RWPE2 (cell line): ENCODE results near the gene UTS2B.
A peak's percentile ranks its signal among the peaks of the same experiment; 100 is the strongest.

Source experiments
- ATAC-seq: fragments of 200-7000 bp; cut with Tn5 transposase; 3 replicates; pipeline ENCODE4 v1.9.1; 2021; ENCODE audit warnings: low read depth
- DNase-seq: peaks from one replicate; pipeline ENCODE4 v3.0.0-alpha.2; 2020; ENCODE audit warnings: low spot score
- H3K27ac ChIP-seq: fragments of 450-650 bp; 2 replicates; pipeline ENCODE4 v1.5.1; 2017; ENCODE audit warnings: mild to moderate bottlenecking; ENCODE audit not compliant: poor library complexity, severe bottlenecking
- H3K27me3 ChIP-seq: fragments of 250-450 bp; sonication (Bioruptor Pico); 2 replicates; pipeline ENCODE4 v1.5.1; 2021; ENCODE audit warnings: mild to moderate bottlenecking, moderate library complexity; ENCODE audit not compliant: insufficient read depth, poor library complexity, severe bottlenecking
- H3K36me3 ChIP-seq: fragments of 250-450 bp; sonication (Bioruptor Pico); 2 replicates; pipeline ENCODE4 v1.5.1; 2020; ENCODE audit warnings: low read depth, mild to moderate bottlenecking, moderate library complexity
- H3K4me1 ChIP-seq: fragments of 250-450 bp; sonication (Bioruptor Pico); 2 replicates; pipeline ENCODE4 v1.5.1; 2021; ENCODE audit warnings: mild to moderate bottlenecking, moderate library complexity; ENCODE audit not compliant: insufficient read depth, poor library complexity, severe bottlenecking
- H3K4me3 ChIP-seq: fragments of 250-450 bp; sonication (Bioruptor Pico); 2 replicates; pipeline ENCODE4 v1.5.1; 2021; ENCODE audit warnings: mild to moderate bottlenecking, moderate library complexity; ENCODE audit not compliant: severe bottlenecking
- H3K9me3 ChIP-seq: fragments of 250-450 bp; sonication (Bioruptor Pico); 2 replicates; pipeline ENCODE4 v1.5.1; 2021; ENCODE audit warnings: mild to moderate bottlenecking, moderate library complexity; ENCODE audit not compliant: severe bottlenecking
- TF ChIP-seq, protein P1 (sequence below): fragments of 450-650 bp; IDR thresholded peaks from one replicate; pipeline ENCODE4 v1.5.1; 2017; ENCODE audit warnings: mild to moderate bottlenecking, moderate library complexity; ENCODE audit not compliant: poor library complexity, severe bottlenecking

UTS2B gene

DNA sequence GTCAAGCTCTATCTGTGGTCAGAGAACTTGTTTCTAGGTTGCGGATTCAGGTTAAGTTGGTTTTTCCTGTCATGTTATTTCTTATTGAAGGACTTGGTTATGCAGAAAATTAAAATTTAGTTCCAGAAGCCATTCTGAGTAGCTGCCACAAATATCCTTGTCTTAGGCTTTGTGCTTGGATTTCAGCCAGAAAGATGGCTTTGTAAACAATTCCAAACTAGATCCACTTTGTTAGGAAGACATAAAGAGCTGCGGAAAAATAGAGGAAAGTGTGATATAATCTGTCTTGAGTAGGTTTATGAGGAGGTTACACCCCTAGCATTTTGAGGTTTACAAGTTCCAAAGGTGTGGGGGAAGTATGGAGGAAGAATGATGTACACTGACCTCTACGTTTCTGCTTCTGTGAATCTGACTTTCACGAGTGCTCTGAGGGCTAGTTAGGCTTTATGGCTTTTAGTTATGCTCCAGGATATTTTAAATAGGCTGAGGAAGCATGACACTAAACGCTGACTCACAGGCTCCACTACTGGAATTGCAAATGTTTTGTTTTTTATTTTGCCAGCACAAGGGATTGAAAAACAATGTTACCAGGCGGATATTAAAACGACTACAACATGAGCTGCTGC is 46.3 kb upstream of the UTS2B start:
- peaks cover 20% of the 10 kb centered on the region for H3K4me1 ChIP-seq
- ATAC-seq, result peak; percentile 94
- TF ChIP-seq, protein P1, sequence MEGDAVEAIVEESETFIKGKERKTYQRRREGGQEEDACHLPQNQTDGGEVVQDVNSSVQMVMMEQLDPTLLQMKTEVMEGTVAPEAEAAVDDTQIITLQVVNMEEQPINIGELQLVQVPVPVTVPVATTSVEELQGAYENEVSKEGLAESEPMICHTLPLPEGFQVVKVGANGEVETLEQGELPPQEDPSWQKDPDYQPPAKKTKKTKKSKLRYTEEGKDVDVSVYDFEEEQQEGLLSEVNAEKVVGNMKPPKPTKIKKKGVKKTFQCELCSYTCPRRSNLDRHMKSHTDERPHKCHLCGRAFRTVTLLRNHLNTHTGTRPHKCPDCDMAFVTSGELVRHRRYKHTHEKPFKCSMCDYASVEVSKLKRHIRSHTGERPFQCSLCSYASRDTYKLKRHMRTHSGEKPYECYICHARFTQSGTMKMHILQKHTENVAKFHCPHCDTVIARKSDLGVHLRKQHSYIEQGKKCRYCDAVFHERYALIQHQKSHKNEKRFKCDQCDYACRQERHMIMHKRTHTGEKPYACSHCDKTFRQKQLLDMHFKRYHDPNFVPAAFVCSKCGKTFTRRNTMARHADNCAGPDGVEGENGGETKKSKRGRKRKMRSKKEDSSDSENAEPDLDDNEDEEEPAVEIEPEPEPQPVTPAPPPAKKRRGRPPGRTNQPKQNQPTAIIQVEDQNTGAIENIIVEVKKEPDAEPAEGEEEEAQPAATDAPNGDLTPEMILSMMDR, result no peak
- no peak overlapping the region for H3K4me3 ChIP-seq
- no peak for DNase-seq
- H3K36me3 ChIP-seq, result peaks cover 79% of the 10 kb centered on the region
- H3K27ac ChIP-seq, result peak overlapping the region; percentile 42
- H3K9me3 ChIP-seq, result no peaks in the 10 kb centered on the region
- no peaks in the 10 kb centered on the region for H3K27me3 ChIP-seq

DNA sequence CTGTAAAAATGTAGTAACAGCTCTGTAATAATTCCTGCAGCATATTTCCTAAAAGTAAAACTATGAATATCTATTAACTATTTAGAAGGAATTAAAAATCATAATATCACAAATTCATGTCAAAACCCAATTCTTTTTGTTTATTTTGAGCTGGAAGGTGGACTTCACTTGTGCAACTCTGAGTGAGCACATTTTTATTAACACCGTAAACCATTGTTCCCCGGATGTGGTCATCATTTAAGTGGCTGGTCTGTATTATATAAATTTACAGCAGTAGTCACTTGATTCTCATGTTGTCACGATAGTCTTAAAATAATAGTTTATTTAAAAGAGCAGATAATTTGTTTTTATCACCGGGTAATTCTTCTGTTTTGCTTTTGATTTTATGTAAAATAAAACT is 43.0 kb upstream of the UTS2B start:
- no peak for ATAC-seq
- Histone ChIP-seq H3K36me3 (peaks cover 74% of the 10 kb centered on the region), H3K4me1 (peaks cover 20% of the 10 kb centered on the region), H3K9me3 (no peaks in the 10 kb centered on the region), H3K4me3 (no peak overlapping the region), H3K27me3 (no peaks in the 10 kb centered on the region), H3K27ac (no peak overlapping the region)
- TF ChIP-seq, protein P1, result no peak
- DNase-seq, result no peak

DNA sequence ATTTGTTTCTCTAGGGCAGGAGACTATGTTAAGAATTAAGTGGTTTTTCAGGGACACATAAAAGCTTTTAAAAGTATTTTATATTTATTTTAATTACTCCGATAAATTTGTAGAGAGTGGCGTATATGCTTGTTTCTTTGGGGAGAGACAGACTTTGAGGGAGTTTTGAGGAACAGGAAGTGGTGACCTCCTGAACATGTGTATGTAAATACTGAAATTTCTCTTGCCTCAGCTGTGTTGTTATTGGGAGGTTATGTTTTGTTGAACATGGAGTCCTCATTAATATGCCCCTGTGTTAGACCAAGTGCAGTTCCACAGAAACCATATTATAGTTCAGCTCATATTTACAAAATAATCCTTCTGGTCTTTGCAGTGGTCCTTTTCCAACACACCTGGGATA is 41.8 kb upstream of the UTS2B start:
- DNase-seq (no peak), ATAC-seq (no peak)
- TF ChIP-seq, protein P1, result no peak
- H3K27me3 ChIP-seq, result no peaks in the 10 kb centered on the region
- H3K9me3 ChIP-seq, result no peaks in the 10 kb centered on the region
- peaks cover 77% of the 10 kb centered on the region for H3K36me3 ChIP-seq
- H3K4me1 ChIP-seq, result peaks cover 20% of the 10 kb centered on the region
- H3K27ac ChIP-seq, result no peak overlapping the region
- no peak overlapping the region for H3K4me3 ChIP-seq

DNA sequence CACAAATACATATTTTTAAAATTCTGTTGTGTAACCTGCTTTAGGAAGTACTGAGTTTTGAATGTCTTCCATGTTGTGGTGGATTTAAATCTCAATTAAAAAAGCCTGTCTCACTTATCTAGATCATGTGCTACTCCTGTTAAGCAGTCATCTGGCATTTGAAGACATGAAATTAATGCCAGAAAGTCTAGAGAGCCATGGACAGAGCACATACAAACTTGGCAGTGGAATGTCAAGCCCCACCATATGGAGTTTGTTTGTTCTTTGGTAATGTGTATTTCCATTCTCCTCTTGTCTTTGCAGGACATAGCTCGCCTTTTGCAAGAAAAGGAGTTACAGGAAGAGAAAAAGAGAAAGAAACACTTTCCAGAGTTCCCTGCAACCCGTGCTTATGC is 39.3 kb upstream of the UTS2B start:
- no peak overlapping the region for H3K4me3 ChIP-seq
- H3K4me1 ChIP-seq, result peaks cover 7% of the 10 kb centered on the region
- no peak overlapping the region for H3K27ac ChIP-seq
- ATAC-seq (no peak), DNase-seq (no peak)
- no peaks in the 10 kb centered on the region for H3K9me3 ChIP-seq
- H3K27me3 ChIP-seq, result no peaks in the 10 kb centered on the region
- H3K36me3 ChIP-seq, result peaks cover 78% of the 10 kb centered on the region
- TF ChIP-seq, protein P1, result no peak
